Measurements from ENCODE around the gene ROBO1.

Gene ROBO1

GRCh38 chr3:78957456-78957855, 810.3 kb downstream of the ROBO1 start:
- no peak for DNase-seq

GRCh38 chr3:78951342-78951945, 816.4 kb downstream of the ROBO1 start:
- DNase-seq = no peak

- DNase-seq = no peak
Measured at GRCh38 chr3:78941587-78941986, 826.2 kb downstream of the ROBO1 start.

GRCh38 chr3:78940626-78941025, 827.2 kb downstream of the ROBO1 start:
- DNase-seq = no peak

- DNase-seq = no peak
Measured at GRCh38 chr3:78940128-78940527, 827.7 kb downstream of the ROBO1 start.

GRCh38 chr3:78937475-78937874, 830.3 kb downstream of the ROBO1 start:
- no peak for DNase-seq

- DNase-seq = no peak
Measured at GRCh38 chr3:78927759-78928158, 840.0 kb downstream of the ROBO1 start.

GRCh38 chr3:78926523-78926922, 841.3 kb downstream of the ROBO1 start:
- DNase-seq = no peak

GRCh38 chr3:78924711-78925110, 843.1 kb downstream of the ROBO1 start:
- DNase-seq = no peak

GRCh38 chr3:78919021-78919755, 848.6 kb downstream of the ROBO1 start:
- DNase-seq = no peak

- no peak for DNase-seq
Measured at GRCh38 chr3:78918361-78919020, 849.3 kb downstream of the ROBO1 start.

GRCh38 chr3:78917536-78917935, 850.3 kb downstream of the ROBO1 start:
- DNase-seq = no peak

- DNase-seq = no peak
Measured at GRCh38 chr3:78913711-78914110, 854.1 kb downstream of the ROBO1 start.

- no peak for DNase-seq
Measured at GRCh38 chr3:78912687-78913086, 855.1 kb downstream of the ROBO1 start.

- no peak for DNase-seq
Measured at GRCh38 chr3:78912259-78912658, 855.5 kb downstream of the ROBO1 start.

GRCh38 chr3:78911394-78911793, 856.4 kb downstream of the ROBO1 start:
- DNase-seq = no peak

- no peak for DNase-seq
Measured at GRCh38 chr3:78908236-78908635, 859.6 kb downstream of the ROBO1 start.

- DNase-seq = no peak
Measured at GRCh38 chr3:78907367-78907766, 860.4 kb downstream of the ROBO1 start.

- DNase-seq = no peak
Measured at GRCh38 chr3:78906930-78907329, 860.9 kb downstream of the ROBO1 start.

- no peak for DNase-seq
Measured at GRCh38 chr3:78906245-78906644, 861.6 kb downstream of the ROBO1 start.

- DNase-seq = no peak
Measured at GRCh38 chr3:78905700-78906099, 862.1 kb downstream of the ROBO1 start.

- DNase-seq = no peak
Measured at GRCh38 chr3:78901544-78901943, 866.3 kb downstream of the ROBO1 start.

- no peak for DNase-seq
Measured at GRCh38 chr3:78900880-78901279, 866.9 kb downstream of the ROBO1 start.

GRCh38 chr3:78900426-78900825, 867.4 kb downstream of the ROBO1 start:
- no peak for DNase-seq
